Sigmoid colon (tissue), 7 donors: ENCODE data around the gene CTCF. TPM values are rescaled to one million over a fixed set of nuclear protein-coding genes. Genes with fewer than 3 reads are reported as not detected.

Experiments used
- DNase-seq: peaks from one replicate; pipeline ENCODE4 v3.0.0-alpha.2; 2019
- H3K27ac ChIP-seq, 4 donors: fragments of 200-600 bp; sonication (generic); one replicate each; pipeline ENCODE4 v1.5.1; 2016 to 2019; ENCODE audit warnings: mild to moderate bottlenecking in 1 of 4
- H3K27me3 ChIP-seq, 3 donors: fragments of 200-600 bp; sonication (generic); one replicate each; pipeline ENCODE4 v1.5.1; 2019; ENCODE audit warnings: mild to moderate bottlenecking in 1 of 3
- H3K36me3 ChIP-seq, 4 donors: fragments of 200-600 bp; sonication (generic); one replicate each; pipeline ENCODE4 v1.5.1; 2016 to 2019
- H3K4me1 ChIP-seq, 4 donors: fragments of 200-600 bp; sonication (generic); one replicate each; pipeline ENCODE4 v1.5.1; 2017 to 2019
- H3K4me3 ChIP-seq, 4 donors: fragments of 200-600 bp; sonication (generic); one replicate each; pipeline ENCODE4 v1.5.1; 2017 to 2019; ENCODE audit warnings: mild to moderate bottlenecking in 2 of 4, moderate library complexity in 1 of 4
- H3K9me3 ChIP-seq, 4 donors: fragments of 200-600 bp in 3 of 4; sonication (generic) in 3 of 4; one replicate each; pipeline versions ENCODE4 v1.5.1 to v1.6.1; 2013 to 2019
- EP300 ChIP-seq, 4 donors: sonication (generic); formaldehyde crosslinking; IDR thresholded peaks; one replicate each; pipeline ENCODE4 v1.6.1; 2017; ENCODE audit warnings: antibody characterized with exemption in 4 of 4
- POLR2A ChIP-seq, 2 donors: fragments of 450-650 bp; IDR thresholded peaks; one replicate each; pipeline ENCODE4 v1.6.1; 2016; ENCODE audit warnings: antibody characterized with exemption in 2 of 2, mild to moderate bottlenecking in 2 of 2, moderate library complexity in 2 of 2
- POLR2AphosphoS5 ChIP-seq, 4 donors: sonication (generic); formaldehyde crosslinking; IDR thresholded peaks; one replicate each; pipeline ENCODE4 v1.6.1; 2017; ENCODE audit warnings: antibody characterized with exemption in 4 of 4
- WGBS, 2 donors: extraction: QIAGEN DNeasy Blood & Tissue Kit; methylation state at CpG; one replicate each; pipeline ENCODE4 v1.1.7; 2013; 5-methylcytosine and 5-hydroxymethylcytosine counted together
- intact Hi-C: fragments of 100-400 bp; cut with DNase I; formaldehyde crosslinking; loops from one replicate; pipeline ENCODE4 v1.15.1; 2023
- polyA plus RNA-seq, 3 donors: library from polyadenylated mRNA; stranded (reverse); fragments of 200-250 nt; gene quantifications; one replicate each; pipeline ENCODE4 v1.2.3, GENCODE V29; 2013
- total RNA-seq, 4 donors: library from RNA; depleted of rRNA; stranded (reverse); fragments of >200 nt; gene quantifications; one replicate each; pipeline ENCODE4 v1.1.0, GENCODE V29; 2016
- TF ChIP-seq, protein P1 (sequence below), 4 experiments: fragments of 450-650 bp in 3 of 4; fragments of 200-600 bp in 1 of 4; IDR thresholded peaks; one replicate each; pipeline ENCODE4 v1.5.1; 2016 to 2019; ENCODE audit warnings: antibody characterized with exemption in 4 of 4, mild to moderate bottlenecking in 3 of 4, moderate library complexity in 2 of 4
- donor health status: healthy with polysubstance abuse.
- donor health status: Bipolar disorder and iron deficiency.
- donor health status: healthy.

The CTCF gene
- total and polyA plus RNA-seq, 7 donors = 25.8 to 45.7 (median 29.2) TPM

GRCh38 chr16:67521095-67521804 is 41.1 kb upstream of the CTCF start:
- 0 to 1% methylated on average over 25 of the region's 25 CpGs for WGBS, 2 donors
- no peak for TF ChIP-seq POLR2A (IDR thresholded peaks at IDR 0.05)
- TF ChIP-seq EP300 (IDR thresholded peaks at IDR 0.05) = no peak
- peak; percentile 17 to 65 (median 56) for TF ChIP-seq POLR2AphosphoS5 (IDR thresholded peaks at IDR 0.05)
- TF ChIP-seq, protein P1, sequence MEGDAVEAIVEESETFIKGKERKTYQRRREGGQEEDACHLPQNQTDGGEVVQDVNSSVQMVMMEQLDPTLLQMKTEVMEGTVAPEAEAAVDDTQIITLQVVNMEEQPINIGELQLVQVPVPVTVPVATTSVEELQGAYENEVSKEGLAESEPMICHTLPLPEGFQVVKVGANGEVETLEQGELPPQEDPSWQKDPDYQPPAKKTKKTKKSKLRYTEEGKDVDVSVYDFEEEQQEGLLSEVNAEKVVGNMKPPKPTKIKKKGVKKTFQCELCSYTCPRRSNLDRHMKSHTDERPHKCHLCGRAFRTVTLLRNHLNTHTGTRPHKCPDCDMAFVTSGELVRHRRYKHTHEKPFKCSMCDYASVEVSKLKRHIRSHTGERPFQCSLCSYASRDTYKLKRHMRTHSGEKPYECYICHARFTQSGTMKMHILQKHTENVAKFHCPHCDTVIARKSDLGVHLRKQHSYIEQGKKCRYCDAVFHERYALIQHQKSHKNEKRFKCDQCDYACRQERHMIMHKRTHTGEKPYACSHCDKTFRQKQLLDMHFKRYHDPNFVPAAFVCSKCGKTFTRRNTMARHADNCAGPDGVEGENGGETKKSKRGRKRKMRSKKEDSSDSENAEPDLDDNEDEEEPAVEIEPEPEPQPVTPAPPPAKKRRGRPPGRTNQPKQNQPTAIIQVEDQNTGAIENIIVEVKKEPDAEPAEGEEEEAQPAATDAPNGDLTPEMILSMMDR (IDR thresholded peaks at IDR 0.05) = peak; percentile 84 to 96 (median 89)
- Histone ChIP-seq H3K4me3 (peak overlapping the region; percentile 26 to 52 (median 50)), H3K27ac (peak overlapping the region; percentile 94 to 96 (median 96)), H3K9me3 (no peaks in the 10 kb centered on the region), H3K4me1 (peaks cover 0 to 16% (median 12%) of the 10 kb centered on the region in 4 donors), H3K27me3 (no peaks in the 10 kb centered on the region), H3K36me3 (no peaks in the 10 kb centered on the region)
- DNase-seq = peak; percentile 98
- intact Hi-C loops = loop anchor here (1.0 to 10.0 kb wide), 7 partner anchors 39 to 414 kb away; partner anchors contain the start of genes AGRP, ATP6V0D1, CENPT and CTCF

DNA sequence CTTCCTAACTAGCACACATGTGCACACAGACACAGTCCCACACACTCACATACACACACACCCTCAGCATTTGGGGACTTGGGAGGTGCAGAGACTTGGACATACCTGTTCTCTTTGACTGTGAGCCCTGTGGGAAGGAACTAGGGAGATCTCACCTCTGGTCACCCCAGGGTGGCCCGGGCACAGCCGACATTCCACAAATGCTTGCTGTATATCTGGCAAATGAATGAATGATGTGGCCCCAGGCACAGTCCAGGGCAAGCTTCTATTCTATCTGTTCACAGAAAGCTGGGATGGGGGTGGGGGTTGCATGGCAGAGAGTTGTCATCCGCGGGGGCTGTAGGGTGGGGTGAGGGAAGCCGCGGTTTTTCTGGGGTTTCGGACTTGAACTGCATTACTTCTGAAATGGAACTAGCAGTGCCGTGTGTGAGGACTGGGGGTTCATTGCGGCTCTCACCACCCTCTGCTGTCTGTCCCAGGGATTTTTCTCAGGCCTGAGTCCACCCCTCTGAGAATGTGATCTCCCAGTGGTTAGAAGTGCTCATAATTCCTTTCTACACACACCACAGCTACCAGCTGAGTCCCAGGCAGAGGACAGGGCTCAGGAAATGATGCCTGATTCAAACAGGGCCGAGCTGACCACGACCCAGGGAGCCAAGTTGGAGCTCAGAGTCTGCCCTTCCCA is 37.0 kb upstream of the CTCF start:
- Histone ChIP-seq H3K4me1 (peaks cover 0 to 24% (median 14%) of the 10 kb centered on the region in 4 donors), H3K4me3 (no peak overlapping the region), H3K27ac (no peak overlapping the region), H3K27me3 (no peaks in the 10 kb centered on the region), H3K9me3 (no peaks in the 10 kb centered on the region), H3K36me3 (no peaks in the 10 kb centered on the region)
- no peak for DNase-seq
- 74 to 81% methylated on average over 11 of the region's 11 CpGs for WGBS, 2 donors
- no peak for TF ChIP-seq EP300 (IDR thresholded peaks at IDR 0.05)
- no peak for TF ChIP-seq POLR2AphosphoS5 (IDR thresholded peaks at IDR 0.05)
- TF ChIP-seq POLR2A (IDR thresholded peaks at IDR 0.05) = no peak
- TF ChIP-seq, protein P1 (IDR thresholded peaks at IDR 0.05) = no peak
- intact Hi-C loops = loop anchor here (10.0 kb wide), 3 partner anchors 279 to 409 kb away; partner anchors contain the start of genes CENPT, CTRL, NUTF2 and PSMB10

- WGBS, 2 donors = 88% methylated on average over 3 of the region's 3 CpGs
- no peaks in the 10 kb centered on the region for H3K9me3 ChIP-seq
- no peaks in the 10 kb centered on the region for H3K27me3 ChIP-seq
- H3K36me3 ChIP-seq = no peaks in the 10 kb centered on the region
- TF ChIP-seq POLR2AphosphoS5 (IDR thresholded peaks at IDR 0.05) (no peak), POLR2A (IDR thresholded peaks at IDR 0.05) (no peak), EP300 (IDR thresholded peaks at IDR 0.05) (no peak)
- TF ChIP-seq, protein P1 (IDR thresholded peaks at IDR 0.05) = no peak
- peaks cover 0 to 34% (median 21%) of the 10 kb centered on the region in 4 donors for H3K4me1 ChIP-seq
- intact Hi-C loops = loop anchor here (10.0 kb wide), 3 partner anchors 279 to 409 kb away; partner anchors contain the start of genes CENPT, CTRL, NUTF2 and PSMB10
- DNase-seq = no peak
- H3K4me3 ChIP-seq = no peak overlapping the region
- H3K27ac ChIP-seq = no peak overlapping the region
Measured at GRCh38 chr16:67526149-67526791, 36.1 kb upstream of the CTCF start.

DNA sequence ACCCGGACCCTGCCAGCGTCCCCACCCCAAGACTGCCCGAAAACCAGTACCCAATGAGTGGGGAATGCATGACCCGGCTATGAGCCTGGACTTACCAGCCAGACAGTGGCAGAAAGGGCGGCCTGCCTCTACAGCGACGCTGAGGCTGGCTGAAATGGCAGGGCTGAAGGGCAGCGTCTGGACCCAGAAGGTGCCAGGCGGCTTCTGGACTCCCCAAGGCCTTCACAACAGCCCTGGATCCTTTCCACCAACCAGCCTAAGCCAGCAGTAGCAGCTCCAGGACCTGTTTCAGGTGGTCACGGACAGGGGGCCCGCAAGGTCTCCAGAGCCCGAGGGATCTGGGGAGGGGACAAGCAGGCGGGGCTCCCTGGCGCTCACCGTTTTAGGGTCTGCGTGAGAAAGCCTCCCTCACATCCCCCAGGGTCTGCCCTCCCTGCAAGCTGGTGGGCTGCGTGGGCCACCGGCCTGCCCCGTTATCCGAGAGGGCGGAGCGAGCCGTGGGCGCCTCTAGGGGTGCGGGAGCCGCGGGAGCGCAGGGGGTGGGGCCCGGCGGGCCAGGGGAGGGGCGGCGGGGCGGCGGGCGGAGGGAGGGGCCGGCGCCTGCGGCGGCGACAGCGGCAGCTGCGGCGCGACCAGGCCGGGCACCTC is 34.0 kb upstream of the CTCF start, which contains the start of gene RIPOR1:
Gene RIPOR1, plus strand, starts transcription at position 608 of the 648 bp plus-strand sequence. CDS start 9,618 bp downstream, outside the sequence.
- Histone ChIP-seq H3K36me3 (no peaks in the 10 kb centered on the region), H3K4me3 (peak within 1 kb of the TSS; percentile 60 to 98 (median 76)), H3K27me3 (no peaks in the 10 kb centered on the region), H3K9me3 (no peaks in the 10 kb centered on the region), H3K27ac (peak within 1 kb of the TSS; percentile 86 to 97 (median 94)), H3K4me1 (peaks cover 0 to 38% (median 24%) of the 10 kb centered on the region in 4 donors)
- intact Hi-C loops = loop anchor here (2.0 to 10.0 kb wide), 4 partner anchors 132 to 406 kb away; partner anchors contain the start of genes ACD, CENPT, CTRL and NUTF2
- TF ChIP-seq POLR2A (IDR thresholded peaks at IDR 0.05) (no peak), EP300 (IDR thresholded peaks at IDR 0.05) (no peak), POLR2AphosphoS5 (IDR thresholded peaks at IDR 0.05) (no peak)
- TF ChIP-seq, protein P1 (IDR thresholded peaks at IDR 0.05) = no peak
- WGBS, 2 donors = 13 to 17% methylated on average over 45 of the region's 45 CpGs
- DNase-seq = peak; percentile 83
